IMR-90 (cell line): ENCODE results near the gene UBE2O.

Experiments
- CTCF ChIP-seq: conservative IDR thresholded peaks from 2 replicates; pipeline ENCODE4 v1.5.1; 2012; ENCODE audit warnings: mild to moderate bottlenecking, low read depth, low read length, improper control_type of control experiment
- MAZ ChIP-seq: IDR thresholded peaks from 2 replicates; pipeline ENCODE4 v1.6.1; 2012; ENCODE audit warnings: low read depth, mild to moderate bottlenecking, low read length, improper control_type of control experiment, moderate library complexity, borderline replicate concordance
- POLR2A ChIP-seq: IDR thresholded peaks from 2 replicates; pipeline ENCODE4 v1.6.1; 2012; ENCODE audit warnings: mild to moderate bottlenecking, low read depth, low read length
- RAD21 ChIP-seq: IDR thresholded peaks from 2 replicates; pipeline ENCODE4 v1.6.1; 2012; ENCODE audit warnings: low read length, improper control_type of control experiment
- RCOR1 ChIP-seq: IDR thresholded peaks from 2 replicates; pipeline ENCODE4 v1.6.1; 2012; ENCODE audit warnings: mild to moderate bottlenecking, low read length, improper control_type of control experiment; ENCODE audit not compliant: insufficient replicate concordance
- RFX5 ChIP-seq: IDR thresholded peaks from 2 replicates; pipeline ENCODE4 v1.8.0; 2012; ENCODE audit warnings: low read depth, mild to moderate bottlenecking, low read length, moderate library complexity

DNA sequence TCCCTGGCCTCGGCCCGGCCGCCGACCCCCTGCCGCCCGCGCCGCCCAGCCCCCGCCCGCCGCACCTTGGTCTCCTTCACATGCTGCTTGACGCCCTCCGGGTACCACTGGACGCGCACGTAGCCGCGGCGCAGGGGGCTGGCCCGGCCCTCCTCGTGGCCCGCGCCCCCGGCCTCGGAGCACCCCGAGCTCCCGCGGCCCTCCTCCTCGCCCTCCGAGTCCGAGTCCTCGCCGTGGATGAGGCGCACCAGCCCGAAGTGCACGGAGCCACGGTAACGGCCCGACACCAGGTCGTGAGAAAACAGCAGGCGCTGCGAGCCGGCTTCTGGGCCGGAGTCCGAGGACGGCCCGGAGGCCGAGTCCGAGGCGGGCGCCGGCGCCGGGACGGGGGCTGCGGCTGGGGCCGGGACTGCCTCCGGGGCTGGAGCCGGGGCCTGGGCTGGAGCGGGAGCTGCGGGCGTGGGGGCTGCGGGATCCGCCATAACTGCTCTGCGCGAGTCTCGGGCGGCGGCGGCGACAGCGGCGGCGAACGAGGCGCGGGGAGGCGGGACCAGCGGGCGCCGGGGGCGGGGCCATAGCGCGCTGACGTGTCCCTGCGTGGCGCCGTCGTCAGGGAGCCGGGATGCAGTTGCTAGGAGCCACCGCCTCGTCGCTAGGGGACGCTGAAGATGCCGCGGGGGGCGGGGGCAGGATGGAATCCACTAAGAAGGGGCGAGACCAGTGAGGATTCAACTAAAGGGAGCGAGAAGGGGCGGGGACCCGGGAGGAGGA, at the start of gene UBE2O:
- TF ChIP-seq CTCF = peak; percentile 65
- TF ChIP-seq RAD21 = no peak
- peak; percentile 74 for TF ChIP-seq POLR2A
- no peak for TF ChIP-seq RFX5
- peak; percentile 94 for TF ChIP-seq MAZ
- peak; percentile 99 for TF ChIP-seq RCOR1
